GM15510 (cell line): Measurements from ENCODE around the gene LILRB2.

Experiments
- POLR2A ChIP-seq: IDR thresholded peaks from 3 replicates; pipeline ENCODE4 v1.6.1; 2011; ENCODE audit warnings: borderline replicate concordance; ENCODE audit not compliant: insufficient read length; ENCODE audit errors: extremely low read depth

LILRB2 gene

DNA sequence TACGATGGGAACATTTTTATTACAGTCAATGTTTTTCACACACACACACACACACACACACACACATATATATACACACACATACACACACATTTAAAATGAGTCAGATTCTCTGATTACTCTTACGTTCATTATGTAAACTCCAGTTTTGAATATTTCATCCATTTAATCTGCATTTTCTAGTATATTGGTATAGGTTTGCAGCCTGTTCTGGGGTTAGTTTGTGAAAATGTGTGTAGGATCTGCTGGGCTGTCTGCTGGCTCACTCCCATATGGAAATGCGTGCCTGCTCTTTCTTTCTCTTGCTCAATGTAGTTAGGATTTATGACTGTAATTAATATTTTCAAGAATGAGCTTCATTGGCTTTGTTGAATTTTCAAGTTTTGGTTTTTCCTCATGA lies 7.1 kb downstream of the LILRB2 start:
- no peak for TF ChIP-seq POLR2A

DNA sequence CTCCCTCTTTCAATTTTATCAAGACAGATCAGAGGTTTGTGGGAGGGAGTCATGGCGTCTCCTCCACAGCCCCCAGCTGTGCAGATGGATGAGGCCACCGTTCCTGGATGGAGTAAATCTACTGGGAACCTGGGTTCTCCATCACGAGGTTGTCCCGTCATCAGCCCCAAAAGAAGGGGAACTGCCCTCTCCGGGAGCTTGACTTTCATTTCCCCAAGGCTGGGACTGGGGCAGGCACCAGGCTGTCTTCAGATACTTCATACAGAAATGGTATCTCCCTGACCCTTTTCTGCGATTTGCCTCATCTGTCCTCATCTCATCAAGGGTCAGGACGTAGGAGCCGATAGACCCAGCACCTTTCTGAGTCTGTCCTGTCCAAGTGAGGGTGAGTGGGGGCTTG lies 9.8 kb downstream of the LILRB2 start:
- no peak for TF ChIP-seq POLR2A

DNA sequence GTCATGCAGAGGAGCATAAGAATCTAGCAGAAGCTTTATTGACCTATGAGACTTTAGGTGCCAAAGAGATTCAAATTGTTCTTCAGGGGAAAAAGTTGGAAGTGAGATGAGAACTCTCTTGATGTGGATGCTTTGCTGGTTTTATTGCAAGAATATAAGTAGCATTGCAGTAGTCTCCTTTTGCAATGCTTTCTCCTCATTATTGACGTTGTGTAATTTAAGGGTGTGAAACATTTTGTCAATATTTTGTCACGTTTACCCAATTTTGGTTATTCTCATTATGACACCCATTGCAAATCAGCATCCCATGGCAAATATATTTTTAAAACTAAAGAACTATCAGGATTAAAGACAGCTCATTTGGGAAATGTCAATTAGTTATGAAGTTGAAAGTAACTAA lies 12.0 kb downstream of the LILRB2 start:
- TF ChIP-seq POLR2A, result no peak

DNA sequence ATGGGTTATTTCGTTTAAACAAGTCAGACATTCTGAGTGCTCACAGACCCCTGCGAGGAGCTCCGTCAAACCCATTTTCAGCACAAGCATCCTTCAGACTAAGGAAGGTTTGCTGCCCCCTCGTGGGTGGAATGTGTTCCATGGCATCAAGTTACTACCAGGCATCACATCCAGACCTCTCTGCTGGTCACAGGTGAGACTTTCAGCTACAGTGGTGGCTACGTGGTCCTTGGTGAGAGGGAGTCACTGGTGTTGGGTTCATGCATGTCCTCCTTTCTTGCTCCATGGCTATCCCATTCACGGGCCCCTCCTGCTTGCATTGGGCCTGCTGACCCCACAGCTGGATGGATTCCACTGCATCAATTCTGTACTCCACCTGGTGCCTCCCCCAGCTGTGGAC lies 14.8 kb downstream of the LILRB2 start:
- no peak for TF ChIP-seq POLR2A

DNA sequence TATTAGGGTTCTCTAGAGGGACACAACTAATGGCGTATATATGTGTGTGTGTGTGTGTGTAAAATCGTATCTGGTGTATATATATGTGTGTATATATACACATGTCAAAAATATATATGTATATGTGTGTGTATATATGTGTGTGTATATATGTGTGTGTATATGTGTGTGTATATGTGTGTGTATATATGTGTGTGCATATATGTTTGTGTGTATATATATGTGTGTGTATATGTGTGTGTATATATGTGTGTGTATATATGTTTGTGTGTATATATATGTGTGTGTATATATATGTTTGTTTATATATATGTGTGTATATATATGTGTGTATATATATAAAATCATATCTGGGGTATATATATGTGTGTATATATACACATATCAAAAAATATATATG lies 18.4 kb downstream of the LILRB2 start:
- TF ChIP-seq POLR2A, result no peak

DNA sequence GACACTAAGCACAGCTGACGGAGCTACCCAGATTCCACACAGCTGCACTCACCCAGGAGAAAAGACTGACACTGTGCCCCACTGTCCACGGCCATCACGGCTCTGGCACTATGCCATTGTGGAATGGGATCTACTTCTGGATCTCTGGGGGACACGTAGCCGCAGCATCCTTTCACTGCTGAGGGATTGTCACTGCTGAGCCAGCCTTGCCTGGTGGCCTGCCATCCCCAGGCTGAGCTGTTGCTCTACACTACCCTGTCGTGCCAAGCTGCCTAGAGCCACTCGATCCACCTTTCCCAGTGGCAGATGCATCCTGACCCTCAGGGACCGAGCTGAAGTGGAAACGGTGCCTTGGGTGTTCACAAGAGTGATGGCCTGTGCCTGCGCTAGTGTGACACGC lies 18.8 kb downstream of the LILRB2 start:
- TF ChIP-seq POLR2A, result no peak

DNA sequence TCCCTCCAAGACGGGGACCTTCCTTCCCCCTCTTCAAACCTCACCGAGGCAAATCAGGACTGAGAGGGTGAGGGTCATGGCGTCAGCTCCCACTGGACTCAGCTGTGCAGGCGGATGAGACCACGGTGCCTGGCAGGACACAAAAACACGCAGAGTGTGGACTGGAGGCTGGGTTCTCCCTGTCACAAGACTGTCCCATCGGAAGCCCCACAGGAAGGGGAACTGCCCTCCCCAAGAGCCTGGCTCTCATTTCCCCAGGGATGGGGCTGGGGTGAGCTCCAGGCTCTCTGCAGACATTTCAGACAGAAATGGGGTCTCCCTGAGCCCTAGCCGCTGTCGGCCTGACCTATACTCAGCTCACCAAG lies 23.8 kb downstream of the LILRB2 start, which contains the start of gene LILRB5:
Gene LILRB5, minus strand, starts transcription at position 158 of the 365 bp plus-strand sequence. Its CDS starts 80 bp downstream, at position 78.
- TF ChIP-seq POLR2A, result no peak

DNA sequence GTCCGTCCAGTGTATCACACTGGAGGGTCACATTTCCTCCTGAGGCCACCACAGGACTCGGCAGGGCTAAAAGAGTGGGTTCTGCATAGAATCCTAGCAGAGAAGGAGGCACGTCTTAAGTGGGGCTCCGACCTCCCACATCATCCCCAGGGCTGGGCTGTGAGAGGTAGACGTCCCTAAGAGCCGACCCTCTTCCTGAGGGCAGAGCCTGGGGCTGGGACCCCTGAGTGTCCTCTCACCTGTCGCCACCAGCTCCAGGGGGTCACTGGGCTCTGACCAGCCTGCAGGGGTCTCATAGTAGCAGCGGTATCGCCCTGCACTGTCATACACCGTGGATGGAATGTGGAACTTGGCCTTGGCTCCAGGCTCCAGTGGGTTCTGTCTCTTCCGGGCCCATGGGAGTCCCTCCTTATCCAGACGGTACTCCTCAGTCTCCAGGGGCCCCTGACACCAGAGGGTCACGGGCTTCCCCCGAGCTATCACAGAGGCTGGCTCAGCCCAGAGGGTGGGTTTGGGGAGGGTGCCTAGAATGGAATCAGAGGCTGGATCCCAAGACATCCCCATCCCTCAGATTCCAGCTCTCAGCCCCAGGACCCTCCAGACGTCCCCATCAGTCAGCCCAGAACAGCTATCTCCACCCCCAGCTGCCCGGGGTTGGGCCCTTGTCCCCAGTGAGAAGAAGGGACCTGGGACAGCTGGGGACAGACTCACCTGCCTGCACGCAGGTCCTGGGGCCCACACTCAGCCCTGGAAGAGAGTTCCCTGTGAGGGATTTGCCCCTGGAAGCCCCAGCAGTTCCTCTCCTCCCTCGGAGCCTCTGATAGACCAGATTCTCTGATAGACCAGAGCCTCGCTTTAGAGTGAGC lies 24.4 kb downstream of the LILRB2 start:
- no peak for TF ChIP-seq POLR2A

DNA sequence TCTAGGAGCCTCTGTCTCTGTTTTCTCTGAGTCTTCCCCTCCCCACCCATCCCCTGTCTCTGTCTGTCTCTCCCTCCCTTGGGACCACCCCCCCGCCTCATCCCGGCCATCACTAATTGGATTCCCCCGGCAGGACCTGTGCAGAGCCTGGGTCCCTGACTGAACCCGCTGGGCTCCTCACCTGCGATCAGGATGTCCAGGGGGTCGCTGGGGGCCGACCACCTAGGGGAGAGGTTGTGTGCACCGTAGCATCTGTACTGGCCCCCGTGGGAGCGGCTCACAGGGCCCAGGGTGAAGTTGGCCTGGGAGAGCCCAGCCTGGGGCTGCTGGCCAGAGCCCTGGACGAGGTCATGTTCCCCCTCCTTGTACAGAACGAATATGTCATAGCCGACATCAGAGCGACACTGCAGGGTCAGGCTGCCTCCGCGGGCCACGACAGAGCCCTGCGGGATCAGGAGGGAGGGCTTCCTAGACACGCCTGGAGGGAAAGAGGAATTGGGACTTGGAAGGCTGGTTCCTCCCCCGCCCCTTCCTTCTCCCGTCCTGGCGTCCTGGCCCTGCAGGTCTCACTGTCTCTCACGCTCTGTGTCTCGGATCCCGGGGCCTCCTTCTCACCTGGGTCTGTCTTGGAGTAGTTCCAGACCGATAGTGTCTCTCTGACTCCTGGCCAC lies 25.7 kb downstream of the LILRB2 start:
- TF ChIP-seq POLR2A, result no peak

DNA sequence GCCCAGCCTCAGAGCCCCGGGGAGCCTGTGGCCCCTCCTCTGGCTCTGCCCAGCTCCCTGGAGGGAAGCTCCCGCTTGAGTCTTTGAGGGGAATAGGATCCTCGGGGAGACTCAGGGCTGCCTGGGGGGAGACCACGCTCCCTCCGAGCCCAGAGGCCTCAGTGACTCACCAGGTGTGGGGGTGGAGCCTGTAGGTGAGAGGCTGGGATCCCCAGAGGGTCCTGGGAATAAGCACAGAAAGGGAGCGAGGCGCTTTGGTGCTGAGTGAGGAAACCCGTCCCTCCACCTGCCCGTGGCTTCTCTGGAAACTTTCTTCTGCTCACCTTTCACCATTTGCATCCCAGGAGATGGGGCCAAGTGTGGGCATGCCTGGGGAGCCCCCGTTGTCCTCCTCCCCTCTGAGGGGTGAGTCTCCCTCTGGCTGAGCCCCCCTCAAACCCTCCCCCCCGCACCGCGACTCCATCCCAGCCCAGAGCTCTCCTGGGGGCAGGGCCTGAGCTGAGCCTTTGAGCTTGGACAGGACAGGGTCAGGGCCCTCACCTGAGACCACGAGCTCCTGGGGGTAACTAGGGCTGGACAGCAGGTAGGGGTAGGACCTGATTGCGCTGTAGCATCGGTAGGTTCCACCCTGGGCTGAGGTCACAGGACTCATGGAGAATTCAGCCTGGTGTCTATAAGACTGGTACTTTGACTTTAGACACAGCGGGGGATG lies 26.6 kb downstream of the LILRB2 start:
- TF ChIP-seq POLR2A, result no peak

DNA sequence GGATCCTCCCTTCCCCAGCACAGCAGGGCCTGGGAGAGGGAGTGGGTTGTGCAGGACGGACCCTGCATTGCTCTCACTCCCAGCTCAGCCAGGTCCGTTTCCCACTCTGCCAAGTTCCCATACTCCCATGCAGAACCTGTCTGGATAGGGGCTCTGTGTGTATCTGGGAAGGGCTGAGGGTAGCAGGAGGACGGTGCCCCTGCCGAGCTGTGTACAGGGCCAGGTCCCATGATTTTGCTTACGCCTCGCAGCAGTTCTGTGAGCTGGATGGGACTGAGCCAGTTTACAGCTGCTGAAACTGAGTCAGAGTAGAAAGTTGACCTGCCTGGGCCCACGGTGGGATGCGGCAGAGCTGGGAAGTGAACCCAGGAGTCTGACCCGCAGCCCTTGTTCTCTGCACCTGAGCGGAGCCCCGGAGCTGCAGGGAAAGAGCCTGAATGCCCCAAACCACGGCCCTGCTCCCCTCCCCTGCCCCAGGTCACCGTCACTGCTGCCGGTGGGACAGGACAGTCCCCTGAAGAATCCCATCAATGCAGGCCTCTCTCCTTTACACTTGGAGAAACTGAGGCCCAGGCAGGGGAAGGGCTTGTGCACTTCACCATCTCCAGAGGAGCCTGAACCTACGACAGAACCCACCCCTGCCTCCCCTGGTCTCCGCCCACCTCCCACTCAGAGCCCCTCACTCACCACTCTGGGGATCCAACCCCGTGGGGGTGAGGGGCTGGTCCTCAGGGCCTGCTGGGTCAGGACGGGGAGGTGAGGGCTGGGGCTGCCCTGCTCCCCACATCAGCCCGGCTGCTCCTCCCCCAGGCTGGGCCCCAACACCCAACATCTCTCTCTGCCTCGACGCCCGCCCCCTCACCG lies 27.3 kb downstream of the LILRB2 start:
- no peak for TF ChIP-seq POLR2A

DNA sequence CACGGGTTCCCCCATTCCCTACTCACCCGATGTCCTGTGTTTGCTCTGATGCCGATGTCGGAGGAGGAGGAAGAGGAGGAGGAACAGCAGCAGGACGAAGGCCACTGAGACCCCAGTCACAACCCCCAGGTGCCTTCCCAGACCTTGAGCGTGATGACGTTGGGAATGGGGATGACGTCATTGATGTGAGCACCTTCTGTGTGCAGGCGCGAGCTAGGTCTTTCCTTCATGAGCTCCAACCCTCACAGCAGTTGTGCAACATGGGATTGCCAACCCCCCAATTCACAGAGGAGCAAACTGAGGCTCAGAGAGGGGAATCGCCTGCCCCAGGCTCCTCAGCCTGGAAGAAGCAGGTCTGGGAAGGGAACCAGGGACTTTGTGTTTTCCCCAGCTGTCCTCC lies 28.1 kb downstream of the LILRB2 start:
- TF ChIP-seq POLR2A, result no peak

DNA sequence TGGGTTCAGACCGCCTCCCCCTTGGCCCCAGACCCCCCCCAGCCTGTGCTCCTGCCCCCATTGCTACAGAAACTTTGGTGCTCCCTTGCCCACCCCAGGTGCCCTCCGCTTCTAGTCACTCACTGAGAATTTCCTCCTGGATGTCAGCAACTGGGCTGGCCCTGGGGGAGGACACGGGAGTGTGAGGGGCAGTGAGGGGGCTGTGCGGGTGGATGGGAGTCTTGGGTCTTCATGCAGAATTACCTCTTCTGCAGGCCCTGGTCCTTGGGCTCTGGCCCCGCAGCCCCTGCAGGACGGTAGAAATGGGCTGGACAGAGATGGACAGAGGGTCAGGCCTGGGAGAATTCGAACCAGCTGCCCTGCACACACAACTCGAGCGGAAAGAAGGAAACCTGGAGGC lies 28.7 kb downstream of the LILRB2 start:
- TF ChIP-seq POLR2A, result no peak

DNA sequence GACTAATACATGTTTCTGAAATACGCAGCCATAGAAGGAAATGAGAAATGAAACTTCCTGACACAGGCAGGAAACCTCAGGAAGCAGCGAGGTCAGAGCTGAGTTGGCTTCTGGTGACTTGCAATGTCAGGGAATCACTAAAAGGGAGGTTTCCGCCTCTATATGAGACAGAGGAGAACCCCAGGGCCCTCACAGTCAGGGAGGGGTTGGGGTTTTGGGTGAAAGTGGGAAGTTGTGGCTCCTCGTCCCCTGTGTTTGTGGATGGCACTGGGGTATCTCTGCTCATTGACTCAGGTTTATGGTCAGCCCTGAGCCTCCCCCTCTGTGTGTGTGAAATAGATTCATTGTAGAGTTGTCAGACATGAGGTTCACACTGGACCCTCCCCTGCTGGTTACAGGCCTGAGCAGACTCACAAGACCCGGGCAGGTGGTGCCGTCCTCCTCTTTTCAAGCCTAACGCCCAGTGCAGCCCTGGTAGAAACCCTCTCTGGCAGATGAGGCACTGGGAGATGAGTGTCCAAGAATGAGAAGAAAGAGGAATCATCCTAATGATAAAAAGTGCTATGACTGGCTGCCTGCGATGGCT lies 32.8 kb downstream of the LILRB2 start:
- TF ChIP-seq POLR2A, result no peak
